Measurements from ENCODE around the gene CLEC14A. TPM values are rescaled to one million over a fixed set of nuclear protein-coding genes. Genes with fewer than 3 reads are reported as not detected.

CLEC14A gene
- polyA plus RNA-seq, 12 donors, result 14.0 to 29.7 (median 23.5) TPM; not detected in 1

DNA sequence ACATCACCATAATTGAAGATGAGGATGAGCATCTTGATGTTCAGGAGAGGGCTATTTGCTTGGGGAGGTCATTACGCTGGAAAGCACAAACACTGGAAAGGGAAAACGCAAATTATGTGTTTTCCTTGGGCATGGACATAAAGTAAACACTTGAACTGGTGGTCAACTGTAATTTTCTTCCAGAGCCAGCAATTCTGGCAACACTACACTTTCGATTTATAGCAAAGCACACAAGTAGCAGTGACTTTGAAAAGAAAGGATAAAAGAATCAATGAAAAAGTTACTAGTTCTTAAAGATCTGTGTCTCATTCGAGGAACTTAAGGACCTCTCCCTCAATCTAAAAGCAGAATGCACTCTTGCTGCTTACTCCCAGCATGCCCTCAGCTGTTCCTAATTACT, 2.2 kb downstream of the CLEC14A start:
- DNase-seq, result no peak

DNA sequence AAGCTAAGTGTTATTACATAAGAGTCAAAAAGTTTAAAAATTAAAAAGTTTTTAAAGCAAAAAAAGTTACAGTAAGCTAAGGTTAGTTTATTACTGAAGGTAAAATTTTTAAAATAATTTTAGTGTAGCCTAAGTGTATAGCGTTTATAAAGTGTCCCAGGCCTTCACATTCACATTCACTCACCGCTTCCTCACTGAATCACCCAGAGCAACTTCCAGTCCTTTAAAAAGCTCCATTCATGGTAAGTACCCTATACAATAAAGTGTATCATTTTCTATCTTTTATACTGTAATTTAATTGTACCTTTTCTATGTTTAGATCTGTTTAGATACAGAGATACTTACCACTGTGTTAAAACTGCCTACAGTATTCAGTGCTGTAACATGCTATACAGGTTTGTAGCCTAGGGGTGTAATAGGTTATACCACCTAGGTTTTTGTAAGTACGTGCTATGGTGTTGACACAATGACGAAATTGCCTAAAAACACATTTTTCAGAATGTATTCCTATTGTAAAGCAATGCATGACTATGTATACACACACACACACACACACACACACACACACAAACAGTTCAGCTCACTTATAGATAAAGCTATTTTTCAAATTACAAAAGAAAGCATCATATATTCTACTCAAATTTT, 3.7 kb downstream of the CLEC14A start:
- no peak for DNase-seq

DNA sequence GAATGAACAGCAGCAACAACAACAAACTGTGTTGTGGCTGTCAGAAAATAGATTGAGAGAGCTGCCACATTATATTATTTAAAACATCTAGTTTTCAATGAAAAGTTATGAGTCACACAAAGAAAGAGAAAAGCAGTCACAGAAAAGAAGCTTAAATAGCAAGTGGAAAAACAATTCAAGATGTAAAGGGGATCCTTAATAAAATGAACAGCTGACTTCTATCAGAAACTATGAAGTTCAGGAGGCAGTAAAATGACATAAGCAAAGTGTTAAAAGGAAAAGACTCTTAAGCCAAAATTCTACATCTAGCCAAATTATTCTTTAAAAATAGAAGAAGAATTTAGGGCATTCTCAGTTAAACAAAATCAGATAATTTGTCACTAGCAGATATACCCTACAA, 5.6 kb downstream of the CLEC14A start:
- no peak for DNase-seq

DNA sequence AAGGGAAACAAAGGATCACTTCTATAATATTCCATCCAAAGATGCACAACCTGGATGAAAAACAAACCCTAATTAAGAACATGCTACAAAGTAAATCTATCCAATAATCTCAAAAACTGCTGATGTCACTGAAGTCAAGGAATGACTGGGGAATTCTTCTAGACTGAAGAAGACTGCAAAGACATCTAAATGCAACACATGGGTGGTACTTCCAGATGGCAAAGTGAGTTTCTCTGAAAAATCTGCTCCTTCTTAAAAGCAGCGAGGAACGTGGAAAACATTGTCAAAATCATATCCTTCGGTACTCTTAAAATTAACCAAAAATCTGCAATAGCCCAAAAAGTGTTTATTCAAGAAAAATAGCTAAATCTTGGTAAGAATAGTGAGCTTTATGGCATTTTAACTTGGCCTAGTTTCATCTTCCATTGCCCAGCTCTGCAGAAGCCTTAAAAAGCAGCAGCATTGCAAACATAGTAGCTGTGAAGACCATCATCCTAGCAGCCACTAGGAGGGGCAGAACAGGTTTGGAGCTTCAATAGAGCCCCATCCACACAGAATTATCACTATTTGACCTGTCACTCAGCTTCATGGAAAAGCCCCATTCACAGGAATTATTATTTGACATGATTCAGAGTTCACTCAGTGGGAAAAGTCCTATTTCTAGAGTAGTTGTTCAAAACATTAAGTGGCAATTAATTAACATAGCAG, 7.4 kb downstream of the CLEC14A start:
- DNase-seq, result no peak

DNA sequence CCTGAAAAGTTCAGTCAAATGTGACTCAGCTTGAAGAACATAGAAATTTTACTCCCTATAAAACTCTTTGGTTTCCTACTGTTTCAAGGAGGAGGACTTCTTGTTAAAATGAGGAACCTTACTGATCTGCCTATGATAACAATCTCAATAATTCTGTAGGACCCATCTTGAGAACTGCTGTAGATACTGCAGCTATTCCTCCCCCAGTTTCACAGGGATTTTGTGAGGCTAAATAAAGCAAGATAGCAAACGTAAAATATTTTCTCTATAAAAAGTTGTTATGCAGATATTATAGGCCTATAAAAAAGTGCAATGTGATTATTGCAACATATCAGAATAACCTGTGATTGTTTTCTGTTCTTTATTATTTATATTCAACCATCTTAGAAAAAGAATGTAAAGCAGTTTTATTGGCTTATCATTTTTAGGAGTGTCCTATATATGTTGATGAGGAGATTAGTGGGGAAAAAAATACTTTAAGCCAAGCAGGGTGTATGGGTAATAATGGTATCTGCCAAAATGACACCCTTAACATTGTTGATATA, 12.1 kb downstream of the CLEC14A start:
- no peak for DNase-seq

DNA sequence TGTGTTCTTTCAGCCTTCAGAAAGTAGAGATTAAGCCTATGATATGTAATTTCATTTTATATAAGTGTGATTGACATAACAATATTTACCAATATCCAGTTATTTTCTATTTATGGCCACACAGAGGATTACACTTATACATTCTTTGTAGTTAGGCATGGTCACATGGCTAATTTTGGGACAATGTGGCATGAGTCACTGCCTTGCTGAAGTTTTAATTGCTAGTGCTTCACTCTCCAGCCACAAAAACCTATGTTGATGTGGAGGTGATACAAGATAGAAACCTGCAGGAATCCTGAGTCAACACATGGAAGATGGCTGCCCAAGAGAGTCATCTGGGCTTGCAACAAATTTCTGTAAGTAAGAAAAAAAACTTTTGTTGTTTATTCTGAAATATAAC, 17.0 kb downstream of the CLEC14A start:
- DNase-seq, result no peak

DNA sequence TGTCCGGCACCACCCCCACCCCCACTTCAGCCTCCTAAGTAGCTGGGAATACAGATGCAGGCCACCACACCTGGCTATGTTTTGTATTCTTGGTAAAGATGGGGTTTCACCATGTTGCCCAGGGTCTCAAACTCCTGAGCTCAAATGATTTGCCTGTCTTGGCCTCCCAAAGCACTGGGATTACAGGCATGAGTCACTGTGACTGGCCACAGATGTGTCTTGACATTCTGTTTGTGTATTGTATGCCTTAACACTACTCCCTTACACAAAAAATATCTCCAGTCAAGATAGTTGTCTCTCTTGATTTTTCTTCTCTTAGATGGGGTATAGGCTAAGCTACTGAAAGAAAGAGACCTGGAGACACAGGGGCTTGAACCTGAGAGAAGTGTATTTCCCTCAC, 17.6 kb downstream of the CLEC14A start:
- no peak for DNase-seq

- no peak for DNase-seq
These were observed 22.7 kb downstream of the CLEC14A start for GRCh38 chr14:38233218-38233617.

- no peak for DNase-seq
These were observed 29.5 kb downstream of the CLEC14A start for GRCh38 chr14:38226366-38226765.

- no peak for DNase-seq
These were observed 29.9 kb downstream of the CLEC14A start for GRCh38 chr14:38225946-38226345.

DNA sequence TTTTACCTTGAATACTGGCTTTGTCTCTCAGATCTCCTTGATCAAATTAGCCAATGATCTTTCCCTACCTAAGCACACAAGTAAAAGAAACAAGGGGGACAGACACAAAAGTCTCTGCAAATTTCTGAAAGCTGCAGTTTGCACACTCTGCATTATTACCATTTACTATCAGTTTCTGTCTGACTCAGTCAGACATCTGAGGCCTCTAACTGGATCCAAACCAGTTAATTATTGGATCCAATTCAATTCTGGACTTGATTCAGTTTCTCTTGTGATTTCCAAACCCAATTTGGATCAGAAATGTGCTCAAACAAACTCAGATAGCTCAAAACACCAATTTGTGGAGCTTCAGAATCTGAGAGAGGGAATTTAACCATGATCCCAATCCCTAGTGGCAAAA, 31.6 kb downstream of the CLEC14A start:
- DNase-seq, result no peak

GRCh38 chr14:38221077-38221476, 34.8 kb downstream of the CLEC14A start:
- DNase-seq, result no peak

DNA sequence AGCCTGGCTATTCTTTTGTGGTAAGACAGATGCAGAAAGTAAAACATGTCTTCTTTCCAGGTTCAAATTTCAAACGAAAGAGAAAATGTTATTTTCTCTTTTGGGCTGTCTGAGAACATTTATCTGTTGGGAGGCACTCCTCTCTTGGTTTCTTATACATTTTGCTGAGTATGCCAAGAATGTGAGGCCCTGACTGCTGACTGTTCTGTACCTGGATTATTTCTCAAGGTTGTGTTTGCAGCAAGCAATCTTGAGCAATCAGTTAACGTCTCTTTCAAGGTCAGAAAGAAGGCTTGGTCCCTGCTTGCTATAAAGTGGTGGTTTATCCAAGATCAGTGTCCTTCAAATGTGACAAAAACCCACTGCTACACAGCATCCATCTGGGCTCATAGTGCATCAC, 38.3 kb downstream of the CLEC14A start:
- DNase-seq, result no peak

GRCh38 chr14:38213001-38213400, 42.9 kb downstream of the CLEC14A start:
- no peak for DNase-seq

GRCh38 chr14:38212111-38212510, 43.8 kb downstream of the CLEC14A start:
- no peak for DNase-seq

GRCh38 chr14:38211255-38211735, 44.6 kb downstream of the CLEC14A start:
- DNase-seq, result no peak

DNA sequence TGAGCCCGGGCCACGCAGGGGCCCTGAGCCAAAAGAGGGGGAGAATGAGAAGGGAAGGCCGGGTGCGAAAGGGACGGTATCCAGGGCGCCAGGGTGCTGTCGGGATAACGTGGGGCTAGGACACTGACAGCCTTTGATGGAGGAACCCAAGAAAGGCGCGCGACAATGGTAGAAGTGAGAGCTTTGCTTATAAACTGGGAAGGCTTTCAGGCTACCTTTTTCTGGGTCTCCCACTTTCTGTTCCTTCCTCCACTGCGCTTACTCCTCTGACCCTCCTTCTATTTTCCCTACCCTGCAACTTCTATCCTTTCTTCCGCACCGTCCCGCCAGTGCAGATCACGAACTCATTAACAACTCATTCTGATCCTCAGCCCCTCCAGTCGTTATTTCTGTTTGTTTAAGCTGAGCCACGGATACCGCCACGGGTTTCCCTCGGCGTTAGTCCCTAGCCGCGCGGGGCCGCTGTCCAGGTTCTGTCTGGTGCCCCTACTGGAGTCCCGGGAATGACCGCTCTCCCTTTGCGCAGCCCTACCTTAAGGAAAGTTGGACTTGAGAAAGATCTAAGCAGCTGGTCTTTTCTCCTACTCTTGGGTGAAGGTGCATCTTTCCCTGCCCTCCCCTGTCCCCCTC, 45.2 kb downstream of the CLEC14A start:
- DNase-seq, result no peak

DNA sequence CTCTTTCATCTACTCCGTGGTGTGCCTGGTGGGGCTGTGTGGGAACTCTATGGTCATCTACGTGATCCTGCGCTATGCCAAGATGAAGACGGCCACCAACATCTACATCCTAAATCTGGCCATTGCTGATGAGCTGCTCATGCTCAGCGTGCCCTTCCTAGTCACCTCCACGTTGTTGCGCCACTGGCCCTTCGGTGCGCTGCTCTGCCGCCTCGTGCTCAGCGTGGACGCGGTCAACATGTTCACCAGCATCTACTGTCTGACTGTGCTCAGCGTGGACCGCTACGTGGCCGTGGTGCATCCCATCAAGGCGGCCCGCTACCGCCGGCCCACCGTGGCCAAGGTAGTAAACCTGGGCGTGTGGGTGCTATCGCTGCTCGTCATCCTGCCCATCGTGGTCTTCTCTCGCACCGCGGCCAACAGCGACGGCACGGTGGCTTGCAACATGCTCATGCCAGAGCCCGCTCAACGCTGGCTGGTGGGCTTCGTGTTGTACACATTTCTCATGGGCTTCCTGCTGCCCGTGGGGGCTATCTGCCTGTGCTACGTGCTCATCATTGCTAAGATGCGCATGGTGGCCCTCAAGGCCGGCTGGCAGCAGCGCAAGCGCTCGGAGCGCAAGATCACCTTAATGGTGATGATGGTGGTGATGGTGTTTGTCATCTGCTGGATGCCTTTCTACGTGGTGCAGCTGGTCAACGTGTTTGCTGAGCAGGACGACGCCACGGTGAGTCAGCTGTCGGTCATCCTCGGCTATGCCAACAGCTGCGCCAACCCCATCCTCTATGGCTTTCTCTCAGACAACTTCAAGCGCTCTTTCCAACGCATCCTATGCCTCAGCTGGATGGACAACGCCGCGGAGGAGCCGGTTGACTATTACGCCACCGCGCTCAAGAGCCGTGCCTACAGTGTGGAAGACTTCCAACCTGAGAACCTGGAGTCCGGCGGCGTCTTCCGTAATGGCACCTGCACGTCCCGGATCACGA, 46.0 kb downstream of the CLEC14A start:
- no peak for DNase-seq

GRCh38 chr14:38208618-38209562, 47.0 kb downstream of the CLEC14A start:
- no peak for DNase-seq
